ENCODE measurements around the gene WDR45B.

WDR45B gene

GRCh38 chr17:82567286-82567685, 81.0 kb downstream of the WDR45B start:
- Histone ChIP-seq H4K20me1 (ENCODE audit: control insufficient read depth, insufficient read depth, low read depth, low read length) (no peaks in the 10 kb centered on the region), H3K27me3 (ENCODE audit: control insufficient read depth, low read length) (no peaks in the 10 kb centered on the region)

DNA sequence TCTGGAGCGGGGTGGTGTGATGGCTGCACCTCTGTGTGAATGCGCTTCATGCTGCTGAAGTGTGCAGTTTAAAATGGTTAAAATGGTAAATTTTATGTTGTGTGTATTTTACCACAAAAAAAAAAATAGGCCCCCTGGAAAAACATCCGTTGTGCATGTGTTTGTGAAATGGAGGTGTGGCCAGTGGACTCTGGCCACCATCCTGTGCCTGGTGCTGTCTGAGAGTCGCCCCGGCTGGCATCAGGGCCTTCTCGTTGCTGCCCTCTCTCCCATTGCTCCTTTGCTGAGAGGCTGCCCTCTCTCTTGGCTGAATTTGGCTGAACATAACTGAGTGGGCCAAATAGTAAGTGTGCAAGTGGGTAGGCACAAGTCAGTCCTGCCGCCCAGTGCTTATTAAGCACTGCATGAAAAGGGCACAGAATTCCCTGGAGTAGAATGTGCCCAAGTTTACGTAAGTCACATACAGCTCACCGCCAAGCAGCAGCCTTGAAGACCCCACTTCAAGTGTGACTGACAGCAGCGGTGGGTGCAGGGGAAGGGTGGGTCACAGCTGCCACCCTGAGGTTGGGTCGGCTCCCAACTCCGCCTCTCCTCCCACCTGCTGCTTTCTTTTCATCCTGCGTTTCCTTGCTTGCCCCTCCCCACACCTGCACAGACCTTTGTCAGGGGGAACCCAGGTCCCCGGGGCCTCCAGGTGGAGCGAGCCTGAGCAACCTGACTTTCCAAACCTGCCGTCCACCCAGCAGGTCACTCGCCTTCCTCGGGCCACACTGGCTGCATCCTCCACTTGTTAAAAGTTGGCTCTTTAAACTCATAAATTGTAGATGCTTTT, 81.9 kb downstream of the WDR45B start:
- TF ChIP-seq EZH2phosphoT487 (IDR thresholded peaks at IDR 0.05; ENCODE audit: borderline replicate concordance, low read length), result no peak
- TF ChIP-seq, protein P1, sequence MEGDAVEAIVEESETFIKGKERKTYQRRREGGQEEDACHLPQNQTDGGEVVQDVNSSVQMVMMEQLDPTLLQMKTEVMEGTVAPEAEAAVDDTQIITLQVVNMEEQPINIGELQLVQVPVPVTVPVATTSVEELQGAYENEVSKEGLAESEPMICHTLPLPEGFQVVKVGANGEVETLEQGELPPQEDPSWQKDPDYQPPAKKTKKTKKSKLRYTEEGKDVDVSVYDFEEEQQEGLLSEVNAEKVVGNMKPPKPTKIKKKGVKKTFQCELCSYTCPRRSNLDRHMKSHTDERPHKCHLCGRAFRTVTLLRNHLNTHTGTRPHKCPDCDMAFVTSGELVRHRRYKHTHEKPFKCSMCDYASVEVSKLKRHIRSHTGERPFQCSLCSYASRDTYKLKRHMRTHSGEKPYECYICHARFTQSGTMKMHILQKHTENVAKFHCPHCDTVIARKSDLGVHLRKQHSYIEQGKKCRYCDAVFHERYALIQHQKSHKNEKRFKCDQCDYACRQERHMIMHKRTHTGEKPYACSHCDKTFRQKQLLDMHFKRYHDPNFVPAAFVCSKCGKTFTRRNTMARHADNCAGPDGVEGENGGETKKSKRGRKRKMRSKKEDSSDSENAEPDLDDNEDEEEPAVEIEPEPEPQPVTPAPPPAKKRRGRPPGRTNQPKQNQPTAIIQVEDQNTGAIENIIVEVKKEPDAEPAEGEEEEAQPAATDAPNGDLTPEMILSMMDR (IDR thresholded peaks at IDR 0.05; ENCODE audit: low read depth, low read length, poor library complexity, severe bottlenecking), result no peak
- no peaks in the 10 kb centered on the region for H3K4me1 ChIP-seq (ENCODE audit: control insufficient read depth, low read length)
- peaks cover 58% of the 10 kb centered on the region for H3K36me3 ChIP-seq (ENCODE audit: control insufficient read depth, low read length)
- no peak overlapping the region for H3K4me2 ChIP-seq (ENCODE audit: low read length)
- no peaks in the 10 kb centered on the region for H3K9me3 ChIP-seq (ENCODE audit: control insufficient read depth, insufficient read depth, low read length)
- no peaks in the 10 kb centered on the region for H3K27me3 ChIP-seq (ENCODE audit: control insufficient read depth, low read length)
- H3K4me3 ChIP-seq (ENCODE audit: low read length), result no peak overlapping the region
- H3K9me2 ChIP-seq (replicated peaks; ENCODE audit: control insufficient read depth, low read length), result no peaks in the 10 kb centered on the region
- H4K20me1 ChIP-seq (ENCODE audit: control insufficient read depth, insufficient read depth, low read depth, low read length), result 0 out of 2 replicates have a peak, but pooled peaks cover 4% of the 10 kb centered on the region
- peaks cover 63% of the 10 kb centered on the region for H3K79me2 ChIP-seq (ENCODE audit: control insufficient read depth, low read length)
- no peaks in the 10 kb centered on the region for H3F3A ChIP-seq (ENCODE audit: control insufficient read depth, insufficient read depth)
- no peak overlapping the region for H3K27ac ChIP-seq (ENCODE audit: low read depth, low read length)

More at GRCh38 chr17:82567286-82567685, 81.0 kb downstream of the WDR45B start:
- Histone ChIP-seq H3K4me1 (ENCODE audit: control insufficient read depth, low read length) (no peaks in the 10 kb centered on the region), H3K36me3 (ENCODE audit: control insufficient read depth, low read length) (peaks cover 67% of the 10 kb centered on the region), H3K9me2 (replicated peaks; ENCODE audit: control insufficient read depth, low read length) (no peaks in the 10 kb centered on the region), H3K9me3 (ENCODE audit: control insufficient read depth, insufficient read depth, low read length) (no peaks in the 10 kb centered on the region), H3K27ac (ENCODE audit: low read depth, low read length) (no peak overlapping the region), H3K4me2 (ENCODE audit: low read length) (no peak overlapping the region), H3K79me2 (ENCODE audit: control insufficient read depth, low read length) (peaks cover 54% of the 10 kb centered on the region), H3K4me3 (ENCODE audit: low read length) (no peak overlapping the region), H3F3A (ENCODE audit: control insufficient read depth, insufficient read depth) (no peaks in the 10 kb centered on the region)
- TF ChIP-seq EZH2phosphoT487 (IDR thresholded peaks at IDR 0.05; ENCODE audit: borderline replicate concordance, low read length), result no peak
- TF ChIP-seq, protein P1 (IDR thresholded peaks at IDR 0.05; ENCODE audit: low read depth, low read length, poor library complexity, severe bottlenecking), result no peak

DNA sequence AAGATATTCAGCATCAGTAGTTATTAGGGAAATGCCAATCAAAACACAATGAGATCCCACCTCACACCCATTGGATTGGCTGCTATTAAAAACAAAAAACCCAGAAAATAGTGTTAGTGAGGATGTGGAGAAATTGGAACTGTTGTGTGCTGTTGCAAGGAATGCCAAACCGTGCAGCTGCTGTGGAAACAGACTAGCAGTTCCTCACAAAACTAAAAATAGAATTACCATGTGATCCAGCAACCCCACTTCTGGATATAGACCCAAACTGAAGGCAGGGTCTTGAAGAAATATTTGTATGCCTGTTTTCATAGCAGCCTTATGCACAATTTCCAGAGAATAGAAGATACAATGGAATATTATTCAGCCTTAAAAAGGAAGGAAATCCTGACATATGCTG, 82.7 kb downstream of the WDR45B start:
- Histone ChIP-seq H3K9me2 (replicated peaks; ENCODE audit: control insufficient read depth, low read length) (no peaks in the 10 kb centered on the region), H3K36me3 (ENCODE audit: control insufficient read depth, low read length) (peaks cover 54% of the 10 kb centered on the region), H3K4me3 (ENCODE audit: low read length) (no peak overlapping the region), H3K4me1 (ENCODE audit: control insufficient read depth, low read length) (no peaks in the 10 kb centered on the region), H3K9me3 (ENCODE audit: control insufficient read depth, insufficient read depth, low read length) (no peaks in the 10 kb centered on the region), H3K79me2 (ENCODE audit: control insufficient read depth, low read length) (peaks cover 71% of the 10 kb centered on the region), H4K20me1 (ENCODE audit: control insufficient read depth, insufficient read depth, low read depth, low read length) (0 out of 2 replicates have a peak, but pooled peaks cover 4% of the 10 kb centered on the region), H3K27ac (ENCODE audit: low read depth, low read length) (no peak overlapping the region), H3K4me2 (ENCODE audit: low read length) (no peak overlapping the region), H3F3A (ENCODE audit: control insufficient read depth, insufficient read depth) (no peaks in the 10 kb centered on the region), H3K27me3 (ENCODE audit: control insufficient read depth, low read length) (no peaks in the 10 kb centered on the region)
- no peak for TF ChIP-seq EZH2phosphoT487 (IDR thresholded peaks at IDR 0.05; ENCODE audit: borderline replicate concordance, low read length)
- TF ChIP-seq, protein P1 (IDR thresholded peaks at IDR 0.05; ENCODE audit: low read depth, low read length, poor library complexity, severe bottlenecking), result no peak

Measured in DOHH2 (cell line).